ENCODE results near the gene FMN1.
A peak's percentile ranks its signal among the peaks of the same experiment; 100 is the strongest.

FMN1 gene

DNA sequence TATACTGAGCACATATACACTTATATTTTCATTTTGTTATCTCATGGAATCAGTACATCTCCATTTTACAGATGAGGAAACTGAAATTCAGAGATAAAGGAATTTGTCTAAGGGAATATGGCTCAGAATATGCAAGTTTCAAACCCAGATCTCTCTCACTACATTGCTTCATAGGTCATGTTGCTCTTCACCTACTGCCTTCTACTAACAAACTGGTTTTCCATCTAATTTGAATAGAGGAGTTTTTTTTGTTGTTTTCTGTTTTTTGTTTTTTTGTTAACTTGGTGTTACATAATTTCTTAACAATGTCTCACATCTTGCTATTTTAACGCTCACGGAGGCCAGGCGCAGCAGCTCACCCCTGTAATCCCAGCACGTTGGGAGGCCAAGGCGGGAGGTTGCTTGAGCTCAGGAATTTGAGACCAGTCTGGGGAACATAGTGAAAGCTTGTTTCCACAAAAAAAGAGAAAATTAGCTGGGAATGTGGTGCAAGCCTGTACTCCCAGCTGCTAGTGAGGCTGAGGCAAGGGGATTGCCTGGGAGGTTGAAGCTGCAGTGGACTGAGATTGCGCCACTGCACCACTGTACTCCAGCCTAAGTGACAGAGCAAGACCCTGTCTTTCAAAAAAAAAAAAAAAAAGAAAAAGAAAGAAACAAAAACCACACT, 37.0 kb downstream of the FMN1 start:
- no peak overlapping the region for H3K4me3 ChIP-seq
- H3K27ac ChIP-seq: peak overlapping the region in 1 of 21 experiments; percentile 34

DNA sequence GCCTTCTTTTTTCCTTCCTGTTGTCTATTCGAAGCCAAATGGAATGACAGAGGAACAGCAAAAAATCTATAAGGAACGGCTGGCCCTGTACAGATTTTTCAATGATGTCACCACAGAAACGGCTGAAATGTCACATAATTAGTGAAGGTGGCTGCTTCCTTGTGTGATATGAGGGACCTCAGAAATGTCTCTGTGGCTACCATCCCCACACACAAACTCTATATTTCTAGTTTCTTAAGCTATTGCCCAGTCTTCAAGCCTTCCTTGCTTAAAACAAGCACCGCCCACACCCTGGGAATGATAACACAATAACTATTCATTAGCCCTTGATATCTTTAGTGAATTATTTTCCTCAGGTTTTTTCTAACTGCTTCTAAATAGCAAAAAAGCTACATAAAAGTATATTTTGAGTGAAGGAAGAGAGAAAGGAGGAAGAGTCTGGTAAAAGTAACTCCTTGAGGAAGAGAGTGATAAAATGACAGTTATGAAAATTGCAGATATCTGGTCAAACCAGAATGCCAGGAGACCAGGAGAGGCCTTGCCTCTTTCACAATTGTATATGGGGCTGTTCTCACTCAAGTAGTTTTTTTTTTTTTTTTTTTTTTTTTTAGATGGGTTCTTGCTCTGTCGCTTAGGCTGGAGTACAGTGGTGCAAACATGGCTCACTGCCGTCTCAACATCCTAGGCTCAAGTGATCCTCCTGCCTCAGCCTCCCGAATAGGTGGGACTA, 38.7 kb downstream of the FMN1 start:
- peak overlapping the region in 3 of 21 experiments; percentile 28 to 66 (median 52) for H3K27ac ChIP-seq
- H3K4me3 ChIP-seq: no peak overlapping the region

DNA sequence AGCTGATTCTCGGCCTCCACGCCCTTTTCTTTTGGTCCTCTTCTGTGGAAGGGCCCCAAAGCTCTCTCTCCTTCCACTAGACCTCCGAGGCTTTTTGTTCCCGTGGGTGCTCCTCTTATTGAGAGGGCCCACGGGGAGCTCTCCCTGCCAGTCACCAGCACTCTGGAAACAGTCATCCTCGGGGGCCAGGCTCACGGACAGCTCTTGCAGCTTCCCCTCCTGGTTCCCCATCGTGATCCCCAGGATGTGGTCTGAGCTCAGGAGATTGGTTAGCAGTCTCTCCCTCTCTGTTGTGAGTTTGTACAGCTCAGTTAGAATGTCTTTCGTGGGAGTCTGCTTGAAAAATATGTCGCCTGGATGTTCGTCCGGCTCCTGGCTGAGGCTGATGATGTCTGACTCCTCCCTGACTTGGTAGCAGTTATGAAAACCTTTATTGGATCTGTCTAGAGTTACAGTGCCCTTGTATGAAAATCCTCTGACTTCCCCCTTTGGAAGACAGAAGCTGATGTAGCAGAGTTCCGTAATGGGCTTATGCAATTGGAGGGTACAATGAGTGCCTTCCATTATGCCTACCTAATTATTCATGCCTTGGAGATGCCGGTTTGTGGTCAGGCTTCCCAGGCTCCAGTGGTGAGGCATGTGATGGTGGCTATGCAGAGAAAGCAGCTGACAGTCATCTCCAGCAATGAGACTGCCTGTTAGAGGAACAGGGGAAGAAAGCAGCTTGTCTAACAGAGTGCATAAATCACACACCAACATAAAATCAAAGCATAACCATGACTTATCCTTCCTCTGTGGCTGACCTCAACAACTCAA, 40.0 kb downstream of the FMN1 start:
- H3K27ac ChIP-seq: peak overlapping the region in 15 of 21 experiments; percentile 13 to 81 (median 56)
- no peak overlapping the region for H3K4me3 ChIP-seq

DNA sequence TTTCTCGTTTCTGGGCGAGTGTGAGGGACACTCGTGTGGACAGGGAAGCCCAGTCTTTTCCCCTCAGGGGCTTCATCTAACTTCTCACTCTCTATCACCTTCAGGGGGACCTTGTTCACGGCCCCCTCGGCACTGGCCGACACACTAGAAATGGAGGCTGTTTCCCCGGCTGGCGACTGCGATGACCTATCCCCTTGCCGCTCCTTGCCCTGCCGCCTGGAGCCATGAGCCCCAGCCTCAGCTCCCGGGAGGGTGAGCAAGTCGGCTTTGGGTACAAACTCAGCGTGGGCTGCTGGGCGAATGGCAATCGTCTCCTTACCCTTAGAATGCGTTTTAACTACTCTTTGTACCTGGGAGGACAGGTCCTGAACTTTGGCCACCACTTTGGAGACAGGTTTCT, 41.0 kb downstream of the FMN1 start:
- peak overlapping the region in 10 of 21 experiments; percentile 16 to 81 (median 44) for H3K27ac ChIP-seq
- H3K4me3 ChIP-seq: peak overlapping the region in 1 of 7 experiments; percentile 0

DNA sequence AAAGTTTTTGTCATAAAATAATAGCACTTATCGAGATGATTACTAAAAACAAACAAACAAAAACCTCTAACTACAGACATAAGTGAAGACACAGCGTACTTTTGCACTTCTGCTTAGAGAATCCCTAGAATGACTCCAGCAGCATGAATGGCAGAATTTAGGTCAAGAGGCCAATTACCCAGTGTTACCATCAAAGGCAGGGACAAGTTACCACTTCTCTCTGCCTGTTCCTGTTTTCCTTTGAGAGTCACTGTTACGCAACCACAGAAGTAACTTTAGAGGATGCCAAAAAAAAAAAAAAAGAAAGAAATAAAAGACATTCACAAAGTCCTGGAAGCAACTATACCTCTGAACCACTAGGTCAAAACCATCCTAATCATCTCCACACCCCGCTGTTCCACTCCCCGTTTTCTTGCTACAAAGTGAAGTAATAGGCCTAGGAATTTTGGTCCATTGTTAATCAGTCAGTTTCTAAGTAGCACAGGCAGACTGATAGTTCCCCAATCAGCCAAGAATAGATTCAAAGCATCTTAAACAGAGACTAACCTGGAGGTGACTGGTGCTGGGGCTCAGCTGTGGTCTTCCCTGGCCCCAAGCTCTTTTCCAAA, 41.9 kb downstream of the FMN1 start:
- Histone ChIP-seq H3K27ac (peak overlapping the region in 9 of 21 experiments; percentile 16 to 81 (median 41)), H3K4me3 (peak overlapping the region in 1 of 7 experiments; percentile 0)

DNA sequence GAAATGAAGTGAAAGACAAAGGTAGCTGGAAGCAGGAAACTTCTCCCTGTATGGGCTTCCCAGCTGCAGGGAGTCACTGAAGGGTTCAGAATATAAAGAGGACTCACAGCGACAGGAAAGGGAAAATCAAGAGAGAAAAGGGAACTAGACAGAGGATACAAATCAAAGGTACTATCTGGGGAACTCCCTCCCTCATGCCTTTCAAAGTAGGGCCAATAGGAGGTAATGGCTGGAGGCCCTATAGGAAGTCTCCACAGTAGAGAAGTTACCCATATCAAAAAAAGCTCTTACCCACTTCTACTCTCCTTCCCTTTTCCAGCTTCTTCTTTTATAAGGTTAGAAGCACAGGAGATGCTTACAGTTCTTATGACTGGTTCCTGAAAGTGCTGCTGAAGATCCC, 43.5 kb downstream of the FMN1 start:
- H3K4me3 ChIP-seq: no peak overlapping the region

DNA sequence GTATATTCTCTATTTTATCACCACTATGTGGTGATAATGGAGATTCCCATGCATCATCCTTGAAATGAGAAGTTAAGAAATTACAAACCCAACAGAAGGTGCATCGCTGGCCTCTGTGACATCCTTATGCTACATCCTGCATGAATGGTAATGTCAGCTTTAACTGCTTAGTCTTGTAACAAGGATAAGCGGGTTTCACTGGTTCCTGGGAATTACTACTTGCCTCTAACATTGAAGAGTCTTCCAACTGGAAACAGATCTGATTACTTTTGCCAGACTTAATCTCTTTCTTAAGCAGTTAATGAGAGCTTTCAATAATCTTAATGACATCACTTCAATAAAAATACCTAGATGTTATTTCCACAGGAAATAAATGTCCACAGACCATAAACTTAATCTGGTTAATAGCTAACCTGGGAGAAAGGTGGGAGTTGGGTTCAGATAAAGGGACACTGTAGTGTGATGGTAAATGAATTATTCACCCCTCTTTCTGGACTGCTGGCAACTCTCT, 44.0 kb downstream of the FMN1 start:
- Histone ChIP-seq H3K27ac (no peak overlapping the region), H3K4me3 (no peak overlapping the region)

More for the DNA sequence above, 43.5 kb downstream of the FMN1 start:
- no peak overlapping the region for H3K27ac ChIP-seq

DNA sequence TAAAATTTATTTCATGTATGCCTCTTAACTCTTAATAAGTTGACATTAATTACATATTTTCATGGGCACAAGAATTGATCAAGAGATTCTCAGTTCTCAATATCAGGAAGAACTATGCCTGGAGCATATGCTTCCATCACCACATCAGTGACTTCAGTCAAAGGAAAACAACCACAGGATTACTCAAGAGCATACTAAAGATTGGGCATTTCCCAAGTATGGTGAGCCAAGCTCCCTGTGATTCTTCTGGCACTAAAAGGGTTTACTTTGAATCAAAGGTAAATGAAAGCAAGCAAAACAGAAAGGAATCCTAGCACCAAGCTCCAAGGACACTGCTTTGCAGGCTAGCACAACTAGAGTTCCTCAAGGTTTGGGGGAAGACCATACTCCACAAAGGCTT, 44.6 kb downstream of the FMN1 start:
- Histone ChIP-seq H3K27ac (peak overlapping the region in 1 of 21 experiments; percentile 14), H3K4me3 (no peak overlapping the region)

DNA sequence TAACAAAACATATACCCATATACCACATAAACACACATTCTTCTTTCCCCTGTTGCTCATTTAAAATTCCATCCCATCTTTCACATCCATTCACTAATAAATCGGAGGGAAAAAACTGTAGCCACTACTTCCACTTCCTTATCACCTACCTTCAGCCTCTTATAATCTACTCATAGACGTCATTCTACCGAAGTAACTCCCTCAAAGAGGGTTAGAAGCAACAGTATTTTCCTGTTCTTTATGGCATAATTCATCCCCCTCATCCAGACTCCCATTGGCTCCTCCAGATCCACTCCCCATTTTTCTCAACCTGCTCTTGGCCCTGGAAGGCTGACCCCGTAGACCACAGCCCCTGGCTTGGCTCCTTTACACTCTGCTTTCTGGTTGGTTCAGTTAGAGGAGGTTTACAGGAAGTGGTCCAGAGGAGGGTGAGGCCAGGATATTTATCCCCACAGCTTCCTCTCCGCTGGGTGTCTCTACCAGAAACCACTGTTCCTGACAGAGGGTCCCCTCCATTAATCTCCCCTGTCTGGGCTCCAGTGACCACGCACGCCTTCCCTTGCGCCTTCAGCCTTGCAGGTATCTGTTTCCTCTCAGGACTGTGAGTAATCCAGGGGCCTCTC, 46.3 kb downstream of the FMN1 start:
- H3K27ac ChIP-seq: no peak overlapping the region
- no peak overlapping the region for H3K4me3 ChIP-seq

DNA sequence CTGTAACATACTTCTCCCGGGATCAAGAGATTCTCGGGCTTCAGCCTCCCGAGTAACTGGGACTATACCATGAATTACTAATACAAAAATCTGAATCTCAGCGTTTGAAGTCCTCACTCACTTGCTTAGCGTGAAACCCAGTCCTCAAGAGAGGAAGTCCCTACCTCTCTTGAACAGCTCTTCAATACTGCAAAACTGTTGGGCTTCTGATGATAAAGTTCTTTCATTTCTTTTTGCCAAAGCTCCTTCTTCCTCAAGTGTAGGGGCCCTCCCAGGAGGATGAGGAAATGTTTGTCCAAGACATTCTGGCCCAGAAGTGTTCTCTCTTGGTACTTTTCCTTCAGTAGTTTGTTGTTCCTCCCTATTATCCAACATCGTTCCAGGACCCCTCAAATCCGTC, 48.5 kb downstream of the FMN1 start:
- Histone ChIP-seq H3K4me3 (no peak overlapping the region), H3K27ac (no peak overlapping the region)

DNA sequence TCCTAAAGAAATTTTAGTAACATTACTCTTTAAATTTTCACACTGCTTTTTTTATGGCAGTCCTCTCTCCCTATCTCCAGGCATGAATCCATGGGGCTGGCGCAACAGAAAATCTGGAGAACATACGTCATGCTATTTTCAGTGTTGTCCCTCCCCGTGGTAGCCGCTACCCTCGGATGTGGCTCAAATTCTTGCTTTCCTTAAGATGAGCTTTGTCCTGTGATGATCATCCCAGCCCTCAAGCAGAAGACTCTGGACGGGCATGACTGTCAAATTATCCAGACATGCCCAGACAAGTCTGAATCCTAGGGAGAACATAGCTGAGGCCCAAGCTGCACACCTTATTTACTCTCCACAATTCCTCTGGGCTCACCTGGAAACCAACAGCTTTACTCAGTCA, 49.1 kb downstream of the FMN1 start:
- no peak overlapping the region for H3K27ac ChIP-seq
- H3K4me3 ChIP-seq: no peak overlapping the region

DNA sequence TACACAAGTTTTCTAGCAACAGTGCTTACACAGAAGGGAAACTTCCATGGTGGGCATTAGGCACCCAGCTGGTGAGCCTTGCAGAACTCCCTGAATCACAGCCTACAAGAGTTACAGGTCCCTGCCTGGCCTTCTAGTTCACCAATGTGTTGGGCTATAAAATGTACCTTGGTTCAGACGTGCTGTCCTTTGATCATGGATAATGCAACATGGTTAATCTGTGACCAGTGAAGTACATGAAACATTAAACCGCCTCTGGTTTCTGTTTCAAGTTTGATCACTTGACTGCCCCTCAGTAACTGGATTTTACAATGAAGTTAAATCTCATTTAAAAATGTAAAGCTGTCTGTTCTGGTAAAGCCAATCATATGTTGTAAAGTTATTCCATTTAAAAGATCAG, 51.8 kb downstream of the FMN1 start:
- Histone ChIP-seq H3K4me3 (no peak overlapping the region), H3K27ac (no peak overlapping the region)

DNA sequence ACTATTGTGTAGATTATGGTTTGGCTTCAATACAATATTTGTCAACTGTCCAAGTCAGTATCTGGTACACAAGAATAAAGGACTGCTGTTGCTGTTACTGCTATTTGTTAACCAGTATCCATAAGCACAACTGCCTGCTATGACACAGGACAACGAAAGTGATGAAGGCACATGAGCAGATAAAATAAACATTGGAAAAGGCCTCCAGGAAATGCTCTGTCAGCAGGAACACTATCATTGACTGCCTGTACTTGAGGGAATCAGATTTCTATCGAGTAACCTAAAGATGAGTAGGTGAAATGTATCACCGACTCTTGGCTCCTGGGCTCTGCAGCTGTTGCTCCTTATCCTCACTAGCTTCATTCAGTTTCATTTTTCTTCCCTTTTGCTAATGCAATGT, 56.5 kb downstream of the FMN1 start:
- Histone ChIP-seq H3K27ac (no peak overlapping the region), H3K4me3 (no peak overlapping the region)

DNA sequence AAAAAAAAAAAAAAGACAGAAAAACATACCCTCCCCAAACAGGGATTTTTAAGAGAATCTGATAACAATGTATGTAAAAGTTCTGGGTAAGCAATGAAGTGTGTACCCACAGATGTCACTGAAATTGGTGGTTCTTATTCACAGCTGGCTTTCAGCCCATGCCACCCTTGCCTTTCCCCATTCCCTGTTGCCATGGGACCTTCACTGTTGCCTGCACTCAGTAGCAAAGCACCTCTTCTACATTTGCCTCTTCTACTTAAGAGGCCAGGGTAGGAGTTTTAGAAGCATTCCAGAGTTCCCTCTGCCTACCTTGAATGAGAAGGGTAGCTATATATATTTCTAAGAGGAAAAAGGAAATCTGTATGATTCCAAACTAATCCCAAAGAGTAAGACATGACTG, 57.4 kb downstream of the FMN1 start:
- H3K27ac ChIP-seq: no peak overlapping the region

DNA sequence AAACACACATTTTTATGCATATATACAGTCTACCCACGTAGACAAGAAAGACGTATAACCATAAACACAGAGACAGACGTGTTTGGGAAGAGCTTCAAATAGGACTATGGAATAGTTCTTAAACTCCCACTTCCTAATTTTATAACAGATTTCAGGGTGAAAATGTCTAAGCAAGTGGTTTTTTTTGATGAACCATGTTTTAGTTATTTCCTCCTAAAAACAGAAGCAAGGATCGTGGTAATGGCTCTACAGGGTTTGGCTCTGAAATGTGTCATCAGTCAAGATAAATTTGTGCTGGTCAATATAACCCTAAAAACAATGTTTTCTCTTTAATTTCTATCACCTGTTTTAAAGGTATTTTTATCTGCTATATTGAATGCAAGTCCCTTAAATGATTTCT, 58.2 kb downstream of the FMN1 start:
- H3K4me3 ChIP-seq: no peak overlapping the region
- H3K27ac ChIP-seq: no peak overlapping the region

More for the DNA sequence above, 57.4 kb downstream of the FMN1 start:
- no peak overlapping the region for H3K4me3 ChIP-seq

DNA sequence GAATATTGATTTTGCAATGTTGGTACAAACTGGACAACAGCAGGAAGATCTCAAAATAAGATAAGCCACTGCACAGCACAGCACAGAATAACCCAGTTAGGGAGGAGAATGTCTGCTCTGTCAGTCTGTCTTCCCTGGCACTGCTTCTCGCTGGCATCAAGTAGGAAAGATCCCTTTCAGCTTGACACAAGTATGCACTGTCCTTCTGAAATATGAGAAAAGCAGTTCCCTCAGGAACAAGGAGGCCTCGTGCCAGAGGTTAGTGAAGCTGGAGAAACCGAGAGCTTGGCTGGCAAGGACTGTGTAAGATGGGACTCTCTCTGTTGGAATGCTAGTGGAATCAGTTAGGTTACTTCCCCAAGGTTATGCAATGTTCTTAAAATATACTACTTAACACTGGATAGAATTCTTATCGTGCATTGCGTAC, 59.1 kb downstream of the FMN1 start:
- Histone ChIP-seq H3K27ac (no peak overlapping the region), H3K4me3 (no peak overlapping the region)

DNA sequence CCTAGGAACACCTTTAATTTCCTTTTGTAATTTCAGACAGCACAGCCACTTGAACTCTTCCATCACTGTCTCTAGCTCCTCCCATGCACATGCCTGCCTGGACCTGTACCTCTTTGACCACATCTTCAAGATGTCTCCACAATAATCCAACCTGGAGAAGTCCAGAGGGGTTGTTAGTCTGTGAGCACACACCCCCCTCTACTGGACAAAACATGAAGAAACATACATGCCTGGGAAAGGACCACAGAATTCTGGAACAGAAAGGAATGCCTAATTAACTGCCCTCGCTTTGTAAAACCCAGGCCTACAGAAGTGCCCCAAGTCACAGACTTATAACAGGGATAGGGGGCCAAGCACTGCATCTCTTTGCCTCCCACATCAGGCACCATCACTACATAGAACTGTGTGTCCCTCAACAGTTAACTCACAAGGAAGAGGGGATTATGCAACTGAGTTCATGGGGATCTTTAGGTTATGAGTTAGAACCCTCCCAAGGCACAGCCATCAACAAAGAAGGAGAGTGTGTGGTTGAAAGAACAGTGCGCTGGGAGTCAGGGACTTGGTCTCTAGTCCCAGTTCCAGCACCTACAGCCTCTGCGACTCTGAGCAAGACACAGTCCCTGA, 61.7 kb downstream of the FMN1 start:
- H3K27ac ChIP-seq: no peak overlapping the region
- H3K4me3 ChIP-seq: no peak overlapping the region

DNA sequence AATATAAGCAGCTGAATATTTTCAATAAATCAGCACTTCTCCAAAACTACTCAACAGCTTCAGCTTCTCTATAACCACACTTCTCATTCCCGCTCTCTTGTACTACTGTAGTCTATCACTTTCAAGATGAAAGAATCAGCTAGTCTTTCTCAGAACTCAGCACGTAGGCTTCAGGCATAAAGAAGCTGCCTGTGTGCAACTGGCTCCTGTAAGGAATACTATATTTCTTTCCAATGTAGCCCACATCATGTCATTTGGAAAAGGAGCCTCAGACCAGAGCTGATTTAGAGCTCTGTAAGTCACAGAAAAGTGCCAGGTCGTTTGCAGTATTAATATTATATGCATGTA, 62.3 kb downstream of the FMN1 start:
- H3K27ac ChIP-seq: no peak overlapping the region
- no peak overlapping the region for H3K4me3 ChIP-seq

DNA sequence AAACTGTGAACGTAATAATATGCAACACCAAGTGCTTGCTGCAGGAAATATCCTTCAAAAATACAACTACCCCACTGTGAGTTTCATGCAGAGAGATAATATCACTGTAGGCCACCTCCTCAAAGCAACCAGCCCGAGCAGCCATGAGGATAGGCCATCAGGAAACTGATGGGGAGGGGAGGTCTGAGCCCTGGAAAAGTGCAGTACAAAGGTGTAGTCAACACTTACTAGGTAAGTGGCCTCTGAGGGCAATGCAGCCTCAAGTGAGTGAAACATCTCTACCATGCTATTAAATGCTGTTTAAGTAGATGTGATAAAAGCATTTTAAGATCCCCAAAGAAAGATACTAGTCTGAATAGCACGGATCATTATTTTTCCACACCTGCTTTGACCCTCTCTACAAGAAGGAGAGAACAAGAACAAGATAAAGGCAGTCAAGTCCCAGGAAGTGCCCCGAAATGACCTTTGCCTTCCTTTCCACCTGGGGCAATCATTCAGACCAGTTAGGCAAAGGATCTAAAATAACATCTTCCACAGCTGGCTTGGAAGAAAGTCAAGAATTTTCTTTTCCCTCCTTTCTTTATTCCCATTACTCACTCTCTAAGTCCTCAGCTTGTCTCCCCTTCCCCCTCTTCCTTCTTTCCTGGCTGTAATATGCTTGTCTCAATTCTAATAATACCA, 62.8 kb downstream of the FMN1 start:
- no peak overlapping the region for H3K27ac ChIP-seq

More for the DNA sequence above, 62.8 kb downstream of the FMN1 start:
- no peak overlapping the region for H3K4me3 ChIP-seq
